Measurements from ENCODE around the gene TJP3.

The TJP3 gene

GRCh38 chr19:3668331-3669081, 39.7 kb upstream of the TJP3 start:
- DNase-seq (ENCODE audit: low read depth) = peak; percentile 62
- no peak for TF ChIP-seq CTCF (conservative IDR thresholded peaks at IDR 0.05; ENCODE audit: control insufficient read depth, insufficient read depth, low read depth, low read length)
- no peak overlapping the region for H3K4me3 ChIP-seq (ENCODE audit: control insufficient read depth, low read depth, low read length)

- TF ChIP-seq CTCF (conservative IDR thresholded peaks at IDR 0.05; ENCODE audit: control insufficient read depth, insufficient read depth, low read depth, low read length) = no peak
- no peak for DNase-seq (ENCODE audit: low read depth)
- no peak overlapping the region for H3K4me3 ChIP-seq (ENCODE audit: control insufficient read depth, low read depth, low read length)
These were observed 38.9 kb upstream of the TJP3 start for GRCh38 chr19:3669082-3669946.

GRCh38 chr19:3669947-3670795, 38.0 kb upstream of the TJP3 start:
- peak; percentile 95 for DNase-seq (ENCODE audit: low read depth)
- peak overlapping the region; percentile 3 for H3K4me3 ChIP-seq (ENCODE audit: control insufficient read depth, low read depth, low read length)
- TF ChIP-seq CTCF (conservative IDR thresholded peaks at IDR 0.05; ENCODE audit: control insufficient read depth, insufficient read depth, low read depth, low read length) = no peak

GRCh38 chr19:3670796-3671679, 37.1 kb upstream of the TJP3 start:
- H3K4me3 ChIP-seq (ENCODE audit: control insufficient read depth, low read depth, low read length) = peak overlapping the region; percentile 3
- no peak for TF ChIP-seq CTCF (conservative IDR thresholded peaks at IDR 0.05; ENCODE audit: control insufficient read depth, insufficient read depth, low read depth, low read length)
- DNase-seq (ENCODE audit: low read depth) = peak; percentile 80

GRCh38 chr19:3671680-3672574, 36.3 kb upstream of the TJP3 start:
- no peak overlapping the region for H3K4me3 ChIP-seq (ENCODE audit: control insufficient read depth, low read depth, low read length)
- peak; percentile 53 for DNase-seq (ENCODE audit: low read depth)
- no peak for TF ChIP-seq CTCF (conservative IDR thresholded peaks at IDR 0.05; ENCODE audit: control insufficient read depth, insufficient read depth, low read depth, low read length)
